HepG2 (cell line): ENCODE results near the gene OGFR. TPM values are rescaled to one million over a fixed set of nuclear protein-coding genes. Genes with fewer than 3 reads are reported as not detected.

Experiments
- AGO2 ChIP-seq: fragments of 200-400 bp; formaldehyde crosslinking; optimal IDR thresholded peaks from 2 replicates; pipeline ENCODE3; 2017; ENCODE audit warnings: mild to moderate bottlenecking, low read depth, low read length, moderate library complexity
- CENPX ChIP-seq: sonication (generic); formaldehyde crosslinking; IDR thresholded peaks from 2 replicates; pipeline ENCODE4 v1.9.0; 2021; ENCODE audit warnings: mild to moderate bottlenecking, missing genetic modification reagents, moderate library complexity
- DZIP1 ChIP-seq: sonication (generic); formaldehyde crosslinking; IDR thresholded peaks from 2 replicates; pipeline ENCODE4 v1.5.0; 2020; ENCODE audit warnings: mild to moderate bottlenecking, missing genetic modification reagents
- FOXM1 ChIP-seq: sonication (generic); formaldehyde crosslinking; IDR thresholded peaks from 2 replicates; pipeline ENCODE4 v1.5.0; 2020; ENCODE audit warnings: missing genetic modification reagents
- HDAC1 ChIP-seq: sonication (generic); formaldehyde crosslinking; IDR thresholded peaks from 2 replicates; pipeline ENCODE4 v1.5.1; 2020; ENCODE audit warnings: mild to moderate bottlenecking, missing genetic modification reagents
- HMG20A ChIP-seq: IDR thresholded peaks from 2 replicates; pipeline ENCODE4 v1.6.1; 2016; ENCODE audit warnings: borderline replicate concordance
- HNRNPL ChIP-seq: fragments of 200-400 bp; formaldehyde crosslinking; IDR thresholded peaks from 2 replicates; pipeline ENCODE4 v1.6.1; 2017; ENCODE audit warnings: mild to moderate bottlenecking, low read depth, low read length
- HNRNPLL ChIP-seq: fragments of 200-400 bp; formaldehyde crosslinking; IDR thresholded peaks from 2 replicates; pipeline ENCODE4 v1.6.1; 2017; ENCODE audit warnings: mild to moderate bottlenecking, low read depth, low read length; ENCODE audit not compliant: poor library complexity, severe bottlenecking
- NFAT5 ChIP-seq: sonication (generic); formaldehyde crosslinking; IDR thresholded peaks from 2 replicates; pipeline ENCODE4 v1.4.0; 2020; ENCODE audit warnings: missing genetic modification reagents
- PAX8 ChIP-seq: sonication (generic); formaldehyde crosslinking; IDR thresholded peaks from 2 replicates; pipeline ENCODE4 v1.8.0; 2022; ENCODE audit warnings: mild to moderate bottlenecking, missing genetic modification reagents, borderline replicate concordance
- RFX1 ChIP-seq: fragments of 450-650 bp; IDR thresholded peaks from 2 replicates; pipeline ENCODE4 v1.6.1; 2017
- SAFB2 ChIP-seq: sonication (generic); formaldehyde crosslinking; IDR thresholded peaks from 2 replicates; pipeline ENCODE4 v1.5.1; 2020; ENCODE audit warnings: missing genetic modification reagents, low read depth, mild to moderate bottlenecking, borderline replicate concordance
- SP1 ChIP-seq, 2 experiments: fragments of 450-650 bp in 1 of 2; sonication (generic) in 1 of 2; formaldehyde crosslinking in 1 of 2; IDR thresholded peaks; 2 replicates each; pipeline versions ENCODE4 v1.4.0 to v1.6.1; 2016 to 2020; ENCODE audit warnings: missing genetic modification reagents in 1 of 2
- SYNCRIP ChIP-seq: fragments of 200-400 bp; formaldehyde crosslinking; IDR thresholded peaks from 2 replicates; pipeline ENCODE4 v1.6.1; 2018; ENCODE audit warnings: mild to moderate bottlenecking, low read depth, low read length; ENCODE audit not compliant: insufficient read depth
- ZBTB38 ChIP-seq: sonication (generic); formaldehyde crosslinking; IDR thresholded peaks from 2 replicates; pipeline ENCODE4 v1.5.1; 2020; ENCODE audit warnings: mild to moderate bottlenecking, missing genetic modification reagents
- ZNF788 ChIP-seq: sonication (generic); formaldehyde crosslinking; IDR thresholded peaks from 2 replicates; pipeline ENCODE4 v1.5.0; 2020; ENCODE audit warnings: mild to moderate bottlenecking, missing genetic modification reagents, borderline replicate concordance
- ZSCAN5A ChIP-seq: sonication (generic); formaldehyde crosslinking; IDR thresholded peaks from 2 replicates; pipeline ENCODE4 v1.8.0; 2022; ENCODE audit warnings: mild to moderate bottlenecking, missing genetic modification reagents, borderline replicate concordance
- polyA plus RNA-seq, 8 experiments: library from polyadenylated mRNA; depleted of rRNA in 3 of 8; stranded (reverse) in 7 of 8; unstranded in 1 of 8; fragments of >200 nt; fragmentation: Illumina TruSeq in 4 of 8; extraction: Trizol in 4 of 8; gene quantifications; 2 replicates each; pipeline versions ENCODE4 v1.2.1 to v1.2.3, GENCODE V29; 2011 to 2016; ENCODE audit warnings: low read depth in 4 of 8, missing spikeins in 1 of 8, mixed read lengths in 1 of 8; ENCODE audit not compliant: insufficient read depth in 1 of 8
- total RNA-seq, 5 experiments: library from RNA; depleted of rRNA; stranded (reverse); fragments of >200 nt; fragmentation: Illumina TruSeq; extraction: Trizol; gene quantifications; 2 replicates each; pipeline ENCODE4 v1.2.3, GENCODE V29; 2016; ENCODE audit warnings: low read depth in 1 of 5
- TF ChIP-seq, protein P1 (sequence below): IDR thresholded peaks from 2 replicates; pipeline ENCODE4 v1.6.1; 2016; ENCODE audit warnings: mild to moderate bottlenecking

The OGFR gene
- total and polyA plus RNA-seq, 2 of the 13 experiments (the other 11 are each of a cell fraction or from before 2014, with no cell fraction given): 47.7 to 81.8 TPM

- peak; percentile 87; the same call in 1 of the 2 replicates for TF ChIP-seq HNRNPL
- TF ChIP-seq ZBTB38 (CRISPR knock-in tag): peak; percentile 66; the same call in 1 of the 2 replicates
- peak; percentile 42 for TF ChIP-seq HNRNPLL
- TF ChIP-seq ZNF788 (CRISPR knock-in tag): no peak
- no peak for TF ChIP-seq RFX1
- TF ChIP-seq PAX8 (CRISPR knock-in tag): no peak
- no peak for TF ChIP-seq FOXM1 (CRISPR knock-in tag)
- no peak for TF ChIP-seq SP1 (IDR thresholded peaks at IDR 0.05)
- peak; percentile 4; the same call in 1 of the 2 replicates for TF ChIP-seq SP1 (CRISPR knock-in tag; IDR thresholded peaks at IDR 0.05)
- TF ChIP-seq, protein P1, sequence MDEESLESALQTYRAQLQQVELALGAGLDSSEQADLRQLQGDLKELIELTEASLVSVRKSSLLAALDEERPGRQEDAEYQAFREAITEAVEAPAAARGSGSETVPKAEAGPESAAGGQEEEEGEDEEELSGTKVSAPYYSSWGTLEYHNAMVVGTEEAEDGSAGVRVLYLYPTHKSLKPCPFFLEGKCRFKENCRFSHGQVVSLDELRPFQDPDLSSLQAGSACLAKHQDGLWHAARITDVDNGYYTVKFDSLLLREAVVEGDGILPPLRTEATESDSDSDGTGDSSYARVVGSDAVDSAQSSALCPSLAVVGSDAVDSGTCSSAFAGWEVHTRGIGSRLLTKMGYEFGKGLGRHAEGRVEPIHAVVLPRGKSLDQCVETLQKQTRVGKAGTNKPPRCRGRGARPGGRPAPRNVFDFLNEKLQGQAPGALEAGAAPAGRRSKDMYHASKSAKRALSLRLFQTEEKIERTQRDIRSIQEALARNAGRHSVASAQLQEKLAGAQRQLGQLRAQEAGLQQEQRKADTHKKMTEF (CRISPR knock-in tag): no peak
- no peak for TF ChIP-seq HDAC1 (CRISPR knock-in tag)
- TF ChIP-seq SAFB2: peak; percentile 57; the same call in 1 of the 2 replicates
- no peak for TF ChIP-seq HMG20A (CRISPR knock-in tag)
- no peak for TF ChIP-seq SYNCRIP
- peak; percentile 89 for TF ChIP-seq AGO2
- peak; percentile 60; the same call in 1 of the 2 replicates for TF ChIP-seq DZIP1 (CRISPR knock-in tag)
- no peak for TF ChIP-seq CENPX (CRISPR knock-in tag)
- TF ChIP-seq ZSCAN5A (CRISPR knock-in tag): no peak
- TF ChIP-seq NFAT5 (CRISPR knock-in tag): 0 out of 2 replicates have a peak, but pooled peaks have one; percentile 27
Measured at GRCh38 chr20:62807444-62808210, 3.0 kb downstream of the OGFR start (continued).
